AG04450 (cell line): ENCODE results near the gene EPS15. TPM values are rescaled to one million over a fixed set of nuclear protein-coding genes. Genes with fewer than 3 reads are reported as not detected.

Experiments
- CTCF ChIA-PET: fragments of 300-600, 350-600 bp; formaldehyde crosslinking; extraction: SDS; loops from one replicate; lab custom pipeline; 2022; ENCODE audit warnings: antibody characterized with exemption, inconsistent platforms; lab: Charles Lee
- POLR2A ChIA-PET: fragments of 350-600 bp; formaldehyde crosslinking; extraction: SDS; loops from one replicate; lab custom pipeline; 2021; ENCODE audit warnings: antibody characterized with exemption, inconsistent platforms; lab: Yijun Ruan, JAX
- DNase-seq: peaks from one replicate; pipeline ENCODE4 v3.0.0-alpha.2; 2011; ENCODE audit warnings: low read depth, low spot score
- H3K27ac ChIP-seq: one replicate; pipeline ENCODE4 v1.5.1; 2012; ENCODE audit warnings: low read depth, low read length, control low read depth
- H3K27me3 ChIP-seq: one replicate; pipeline ENCODE4 v1.6.0; 2012; ENCODE audit warnings: low read length; ENCODE audit not compliant: control insufficient read depth, insufficient read depth
- H3K4me3 ChIP-seq: 2 replicates; pipeline ENCODE4 v1.5.1; 2011; ENCODE audit warnings: mild to moderate bottlenecking, low read depth, low read length, control low read depth
- H3K9me3 ChIP-seq: 2 replicates; pipeline ENCODE4 v1.5.1; 2012; ENCODE audit warnings: low read length; ENCODE audit not compliant: control insufficient read depth, insufficient read depth
- CTCF ChIP-seq: IDR thresholded peaks from 2 replicates; pipeline ENCODE4 v1.5.1; 2011; ENCODE audit warnings: low read depth, low read length, control low read depth, inconsistent platforms
- polyA plus RNA-seq: library from polyadenylated mRNA; depleted of rRNA; stranded (reverse); fragments of >200 nt; gene quantifications from 2 replicates; pipeline ENCODE4 v1.2.3, GENCODE V29; 2011

EPS15 gene
- polyA plus RNA-seq, 1 experiment, result 55.4 TPM

GRCh38 chr1:51354416-51354815 lies 164.7 kb downstream of the EPS15 start:
- H3K27ac ChIP-seq, result no peak overlapping the region
- ChIA-PET POLR2A (no interaction called here), CTCF (no interaction called here)
- no peaks in the 10 kb centered on the region for H3K9me3 ChIP-seq
- no peaks in the 10 kb centered on the region for H3K27me3 ChIP-seq
- DNase-seq, result no peak
- H3K4me3 ChIP-seq, result no peak overlapping the region
- TF ChIP-seq CTCF, result no peak

- H3K4me3 ChIP-seq, result no peak overlapping the region
- ChIA-PET CTCF (interaction anchor here (1.2 kb wide), 1 partner anchor 417 kb away, joined by 3 read pairs; no protein-coding TSS in a partner anchor), POLR2A (no interaction called here)
- no peaks in the 10 kb centered on the region for H3K27me3 ChIP-seq
- no peak overlapping the region for H3K27ac ChIP-seq
- TF ChIP-seq CTCF, result no peak
- no peak for DNase-seq
- no peaks in the 10 kb centered on the region for H3K9me3 ChIP-seq
Observed at GRCh38 chr1:51351907-51352306, 167.2 kb downstream of the EPS15 start.

- Histone ChIP-seq H3K9me3 (no peaks in the 10 kb centered on the region), H3K27ac (no peak overlapping the region), H3K4me3 (no peak overlapping the region), H3K27me3 (peaks cover 8% of the 10 kb centered on the region)
- ChIA-PET POLR2A (no interaction called here), CTCF (no interaction called here)
- DNase-seq, result no peak
- no peak for TF ChIP-seq CTCF
Observed at GRCh38 chr1:51349862-51350261, 169.2 kb downstream of the EPS15 start.

GRCh38 chr1:51348147-51348527 lies 170.9 kb downstream of the EPS15 start:
- no peaks in the 10 kb centered on the region for H3K9me3 ChIP-seq
- ChIA-PET POLR2A (no interaction called here), CTCF (no interaction called here)
- TF ChIP-seq CTCF, result no peak
- H3K27ac ChIP-seq, result no peak overlapping the region
- H3K27me3 ChIP-seq, result peaks cover 24% of the 10 kb centered on the region
- DNase-seq, result no peak
- no peak overlapping the region for H3K4me3 ChIP-seq

- DNase-seq, result no peak
- POLR2A ChIA-PET, result no interaction called here
- no peak for TF ChIP-seq CTCF
- H3K9me3 ChIP-seq, result no peaks in the 10 kb centered on the region
- CTCF ChIA-PET, result no interaction called here
- no peak overlapping the region for H3K4me3 ChIP-seq
- H3K27ac ChIP-seq, result no peak overlapping the region
- peaks cover 25% of the 10 kb centered on the region for H3K27me3 ChIP-seq
Observed at GRCh38 chr1:51347398-51348146, 171.5 kb downstream of the EPS15 start.
